T-helper 1 cell treated with Interleukin-12 subunit alpha and Interleukin-12 subunit beta and Interleukin-4 antibody, amounts not matched to agents 30 ng/mL and 1 ng/mL, for 36 hours (primary cell): Measurements from ENCODE around the gene ZNRF3. TPM values are rescaled to one million over a fixed set of nuclear protein-coding genes. Genes with fewer than 3 reads are reported as not detected.

Experiments
- intact Hi-C: fragments of 100-400 bp; cut with micrococcal nuclease; formaldehyde crosslinking; loops from one replicate; pipeline ENCODE4 v1.15.1; 2024
- total RNA-seq: library from RNA; stranded (reverse); gene quantifications from 2 replicates; pipeline ENCODE4 v1.2.3, GENCODE V29; 2022

The ZNRF3 gene
- total RNA-seq, 1 donor from 2014 or later = 0.64 TPM

DNA sequence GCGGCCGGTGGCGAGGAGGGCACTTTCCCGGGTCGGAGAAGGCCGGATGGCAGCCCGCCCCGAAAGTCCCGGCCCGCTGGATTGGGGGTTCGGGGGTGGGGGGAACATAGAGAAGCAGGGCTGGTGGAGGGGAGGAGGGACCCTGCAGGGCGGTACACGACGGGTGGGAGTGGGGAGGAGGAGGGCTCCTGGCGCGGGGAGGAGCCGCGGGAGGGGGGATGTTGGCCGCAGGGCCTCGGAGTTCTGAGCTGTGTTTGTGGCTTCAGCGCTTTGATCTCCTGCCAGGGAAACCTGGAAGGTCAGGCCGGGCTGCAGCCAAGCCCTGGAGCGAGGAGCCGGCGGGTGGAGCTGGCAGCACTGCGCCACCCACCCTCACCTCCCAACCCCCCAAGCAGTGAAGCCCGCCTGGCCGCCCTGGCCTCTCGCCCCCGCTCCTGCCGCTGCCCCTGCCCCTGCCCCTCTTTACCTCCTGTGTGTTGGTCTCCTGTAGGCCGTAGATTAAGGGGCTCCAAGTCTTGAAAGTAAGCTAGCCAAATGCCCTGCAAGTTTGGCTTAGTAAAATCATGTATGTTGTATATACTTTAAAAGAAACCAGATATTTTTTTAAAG, 147.3 kb downstream of the ZNRF3 start:
- intact Hi-C loops = no loop called here

DNA sequence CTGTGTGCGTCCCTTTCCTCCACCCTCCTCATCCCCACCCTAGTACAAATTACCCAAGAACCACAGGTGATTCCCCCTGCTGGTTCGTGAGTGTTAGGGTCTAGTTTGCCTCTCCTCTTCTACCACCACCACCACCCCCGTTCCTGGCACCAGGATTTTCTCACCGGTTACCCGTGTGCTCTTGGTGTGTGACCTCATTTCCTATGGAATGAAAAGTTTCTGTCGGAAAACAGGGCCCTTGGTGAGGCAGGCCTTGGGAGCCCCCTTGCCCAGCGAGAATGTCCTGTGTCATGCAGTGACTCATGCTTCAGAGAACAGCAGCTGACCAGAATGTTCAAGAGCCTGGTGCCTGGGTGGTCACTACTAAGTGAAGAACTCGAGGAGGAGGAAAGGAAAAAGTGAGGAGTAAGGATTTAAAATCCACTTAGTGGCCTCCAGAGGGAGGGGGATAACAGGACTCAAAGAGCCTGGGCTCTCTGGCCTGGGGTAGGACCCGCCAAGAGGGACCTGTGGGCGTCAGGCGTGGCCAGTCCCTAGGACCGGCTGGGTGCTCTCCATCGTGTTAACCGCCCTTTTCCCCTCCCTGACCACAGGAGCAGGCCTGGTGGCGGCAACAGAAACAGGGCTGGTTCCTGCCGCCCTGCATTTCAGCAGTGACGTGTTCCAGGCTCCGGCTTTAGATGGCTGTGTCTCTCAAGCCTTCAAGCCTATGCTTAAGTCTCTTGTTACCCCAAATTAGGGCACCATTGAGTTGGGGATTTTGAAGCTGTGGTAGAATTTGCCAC, 148.0 kb downstream of the ZNRF3 start:
- intact Hi-C loops = no loop called here

- intact Hi-C loops = no loop called here
Measured at GRCh38 chr22:29032014-29032475, 148.7 kb downstream of the ZNRF3 start.

- intact Hi-C loops = no loop called here
Measured at GRCh38 chr22:29032584-29032983, 149.2 kb downstream of the ZNRF3 start.

GRCh38 chr22:29037340-29037932, 154.1 kb downstream of the ZNRF3 start:
- intact Hi-C loops = no loop called here

DNA sequence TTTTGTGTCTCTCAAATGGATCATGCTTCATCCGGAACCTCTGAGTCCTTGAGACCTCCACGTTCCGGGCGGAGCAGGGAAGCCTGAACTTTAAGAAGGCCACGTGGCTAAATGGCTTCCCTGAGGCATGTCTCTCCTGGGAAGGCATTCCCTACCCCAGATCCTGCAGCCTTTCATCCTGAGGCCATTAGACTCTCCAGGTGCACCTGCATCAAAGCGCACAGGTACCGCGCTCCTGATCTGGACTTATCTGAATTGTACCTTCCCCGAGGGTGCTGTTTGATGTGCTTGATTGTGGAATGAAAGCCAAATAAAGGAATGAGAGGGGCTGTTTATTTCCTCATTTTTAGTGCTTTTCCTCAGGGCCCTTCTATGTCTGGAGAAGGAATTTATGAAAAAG, 155.8 kb downstream of the ZNRF3 start:
- intact Hi-C loops = no loop called here

GRCh38 chr22:29039684-29040083, 156.3 kb downstream of the ZNRF3 start:
- intact Hi-C loops = loop anchor here (1.0 to 2.0 kb wide), 6 partner anchors 184 to 439 kb away; no protein-coding TSS in a partner anchor

GRCh38 chr22:29040385-29041275, 157.3 kb downstream of the ZNRF3 start:
- intact Hi-C loops = loop anchor here (1.0 to 2.0 kb wide), 6 partner anchors 185 to 440 kb away; no protein-coding TSS in a partner anchor

DNA sequence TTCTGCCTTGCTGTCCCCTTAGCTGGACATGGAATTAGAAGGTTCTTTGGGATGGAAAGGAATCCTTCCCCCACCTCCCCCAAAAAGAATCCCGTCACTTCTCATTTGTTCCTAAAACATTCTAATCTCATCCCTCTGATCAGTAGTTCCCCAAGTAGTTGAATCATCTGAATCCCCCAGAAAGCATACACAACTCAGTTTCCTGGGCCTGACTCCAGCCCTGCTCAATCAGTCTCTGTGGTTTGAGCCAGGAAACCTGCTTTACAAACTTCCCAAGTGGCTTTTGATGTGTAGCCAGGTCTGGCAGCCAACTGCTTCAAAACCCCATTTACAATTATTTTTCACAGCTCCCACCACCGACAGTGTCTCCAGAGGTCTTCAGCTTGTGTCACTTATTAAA, 158.0 kb downstream of the ZNRF3 start:
- intact Hi-C loops = loop anchor here (2.0 kb wide), 1 partner anchor 243 kb away; no protein-coding TSS in a partner anchor

- intact Hi-C loops = no loop called here
Measured at GRCh38 chr22:29043906-29044575, 160.7 kb downstream of the ZNRF3 start.

- intact Hi-C loops = no loop called here
Measured at GRCh38 chr22:29044657-29045176, 161.3 kb downstream of the ZNRF3 start.

DNA sequence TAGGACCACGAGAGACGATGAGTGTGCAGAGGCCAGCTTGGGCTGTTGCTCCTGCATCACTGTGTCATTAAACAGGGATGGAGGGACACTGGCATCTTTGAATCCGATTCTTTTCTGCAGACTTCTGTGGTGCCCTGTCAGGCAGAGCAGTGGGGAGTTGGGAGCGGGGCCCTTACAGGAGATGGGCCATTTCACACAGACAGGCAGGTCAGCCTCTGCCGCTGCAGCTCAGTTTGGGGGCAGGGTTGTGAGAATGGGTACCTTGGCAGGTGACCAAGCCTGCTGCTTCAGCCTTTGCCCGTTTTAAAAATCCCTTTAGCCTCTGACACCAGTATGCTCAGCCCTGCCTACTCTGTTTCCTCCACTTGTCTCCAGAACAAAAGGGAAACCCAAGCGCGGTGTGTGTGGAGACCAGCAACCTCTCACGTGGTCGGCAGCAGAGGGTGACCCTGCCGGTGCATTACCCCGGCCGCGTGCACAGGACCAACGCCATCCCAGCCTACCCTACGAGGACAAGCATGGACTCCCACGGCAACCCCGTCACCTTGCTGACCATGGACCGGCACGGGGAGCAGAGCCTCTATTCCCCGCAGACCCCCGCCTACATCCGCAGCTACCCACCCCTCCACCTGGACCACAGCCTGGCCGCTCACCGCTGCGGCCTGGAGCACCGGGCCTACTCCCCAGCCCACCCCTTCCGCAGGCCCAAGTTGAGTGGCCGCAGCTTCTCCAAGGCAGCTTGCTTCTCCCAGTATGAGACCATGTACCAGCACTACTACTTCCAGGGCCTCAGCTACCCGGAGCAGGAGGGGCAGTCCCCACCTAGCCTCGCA, 165.7 kb downstream of the ZNRF3 start:
- intact Hi-C loops = no loop called here

GRCh38 chr22:29049655-29050263, 166.4 kb downstream of the ZNRF3 start:
- intact Hi-C loops = no loop called here

- intact Hi-C loops = no loop called here
Measured at GRCh38 chr22:29050457-29050856, 167.1 kb downstream of the ZNRF3 start.

DNA sequence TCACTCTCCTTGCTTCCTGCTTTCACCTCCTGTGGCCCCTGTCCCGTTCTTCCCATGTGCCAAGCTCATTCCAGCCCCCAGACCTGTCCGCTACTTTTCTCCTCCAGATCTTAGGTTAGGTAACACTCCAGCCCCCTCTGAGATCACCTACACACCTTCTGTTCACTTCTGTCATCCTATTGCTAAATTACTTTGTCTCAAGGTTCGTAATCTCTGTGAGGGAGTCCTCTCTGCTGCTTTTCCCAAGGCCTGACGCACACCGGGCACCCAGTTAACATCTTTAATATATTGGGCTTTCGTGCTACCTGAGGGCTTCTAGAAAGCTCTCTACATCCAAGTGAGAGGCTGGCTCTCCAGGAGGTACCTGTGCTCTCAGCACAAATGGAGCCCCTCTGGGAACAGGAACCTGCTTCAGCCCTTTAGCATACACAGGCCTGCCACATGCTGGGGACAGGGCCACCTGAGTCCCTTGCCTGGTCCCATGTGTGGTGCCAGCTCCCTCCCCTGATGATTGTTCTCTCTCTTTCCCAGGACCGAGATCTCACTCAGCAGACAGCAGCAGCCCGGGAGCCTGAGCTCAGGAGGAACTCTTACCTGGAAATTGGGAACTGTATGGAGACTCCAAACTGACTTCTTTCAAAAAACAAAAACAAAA, 169.8 kb downstream of the ZNRF3 start:
- intact Hi-C loops = no loop called here

GRCh38 chr22:29054251-29054767, 170.9 kb downstream of the ZNRF3 start:
- intact Hi-C loops = no loop called here

GRCh38 chr22:29055192-29055830, 171.9 kb downstream of the ZNRF3 start:
- intact Hi-C loops = no loop called here

GRCh38 chr22:29056472-29056871, 173.1 kb downstream of the ZNRF3 start:
- intact Hi-C loops = no loop called here
